Hematopoietic multipotent progenitor cell treated with erythropoietin and hydrocortisone succinate and interleukin-3 and kit ligand, for 6 days (in vitro differentiated cells): ENCODE data around the gene UNC13C.
"Not testable (repeated sequence)": the region's sequence is repeated elsewhere in the genome, so short reads cannot be mapped to it uniquely, and the experiment has no call there.

Experiments used
- DNase-seq: peaks from one replicate; pipeline ENCODE4 v3.0.0-alpha.2; 2015

UNC13C gene

GRCh38 chr15:53978253-53978906 is at the start of gene UNC13C:
Gene UNC13C (plus strand): TSS chr15:53978441. CDS start chr15:54012904, 34,463 bp downstream.
- no peak for DNase-seq

- DNase-seq = no peak
Measured at GRCh38 chr15:53936137-53936536, 42.1 kb upstream of the UNC13C start.

- DNase-seq = not testable (repeated sequence)
Measured at GRCh38 chr15:53937632-53938031, 40.6 kb upstream of the UNC13C start.

GRCh38 chr15:53950572-53950971 is 27.7 kb upstream of the UNC13C start:
- DNase-seq = no peak

- DNase-seq = no peak
Measured at GRCh38 chr15:53955396-53955795, 22.8 kb upstream of the UNC13C start.

- DNase-seq = peak; percentile 61
Measured at GRCh38 chr15:53962646-53963561, 15.3 kb upstream of the UNC13C start.

- DNase-seq = no peak
Measured at GRCh38 chr15:53963801-53964200, 14.4 kb upstream of the UNC13C start.

GRCh38 chr15:53974121-53974520 is 4.1 kb upstream of the UNC13C start:
- no peak for DNase-seq

GRCh38 chr15:53974813-53975212 is 3.4 kb upstream of the UNC13C start:
- no peak for DNase-seq

GRCh38 chr15:53976844-53977392 is 1.3 kb upstream of the UNC13C start:
- DNase-seq = peak; percentile 9

GRCh38 chr15:53979051-53979788 is 979 bp downstream of the UNC13C start:
- no peak for DNase-seq

- DNase-seq = no peak
Measured at GRCh38 chr15:53980021-53980420, 1.8 kb downstream of the UNC13C start.

- DNase-seq = no peak
Measured at GRCh38 chr15:53982071-53982680, 3.9 kb downstream of the UNC13C start.

GRCh38 chr15:53982876-53983275 is 4.6 kb downstream of the UNC13C start:
- no peak for DNase-seq

- DNase-seq = no peak
Measured at GRCh38 chr15:53984221-53984620, 6.0 kb downstream of the UNC13C start.

- no peak for DNase-seq
Measured at GRCh38 chr15:53985562-53985961, 7.3 kb downstream of the UNC13C start.

GRCh38 chr15:53987480-53987879 is 9.2 kb downstream of the UNC13C start:
- no peak for DNase-seq

GRCh38 chr15:54007256-54007655 is 29.0 kb downstream of the UNC13C start:
- no peak for DNase-seq

GRCh38 chr15:54011656-54012055 is 33.4 kb downstream of the UNC13C start:
- no peak for DNase-seq

GRCh38 chr15:54014067-54014655 is 35.9 kb downstream of the UNC13C start:
- no peak for DNase-seq

- no peak for DNase-seq
Measured at GRCh38 chr15:54017251-54017650, 39.0 kb downstream of the UNC13C start.

- DNase-seq = no peak
Measured at GRCh38 chr15:54017959-54018358, 39.7 kb downstream of the UNC13C start.
